HFF-Myc (cell line): ENCODE results near the gene KIAA1671.

Experiments
- DNase-seq: peaks from one replicate; pipeline ENCODE4 v3.0.0-alpha.2; 2011; ENCODE audit warnings: low read depth; ENCODE audit errors: extremely low read depth
- H3K4me3 ChIP-seq: replicated peaks from 2 replicates; pipeline ENCODE4 v1.5.1; 2011; ENCODE audit warnings: low read depth, mild to moderate bottlenecking, control low read depth, low read length
- TF ChIP-seq, protein P1 (sequence below): IDR thresholded peaks from 2 replicates; pipeline ENCODE4 v1.5.1; 2012; ENCODE audit warnings: mild to moderate bottlenecking, low read depth, low read length, control low read depth; ENCODE audit errors: missing control alignments

Gene KIAA1671

DNA sequence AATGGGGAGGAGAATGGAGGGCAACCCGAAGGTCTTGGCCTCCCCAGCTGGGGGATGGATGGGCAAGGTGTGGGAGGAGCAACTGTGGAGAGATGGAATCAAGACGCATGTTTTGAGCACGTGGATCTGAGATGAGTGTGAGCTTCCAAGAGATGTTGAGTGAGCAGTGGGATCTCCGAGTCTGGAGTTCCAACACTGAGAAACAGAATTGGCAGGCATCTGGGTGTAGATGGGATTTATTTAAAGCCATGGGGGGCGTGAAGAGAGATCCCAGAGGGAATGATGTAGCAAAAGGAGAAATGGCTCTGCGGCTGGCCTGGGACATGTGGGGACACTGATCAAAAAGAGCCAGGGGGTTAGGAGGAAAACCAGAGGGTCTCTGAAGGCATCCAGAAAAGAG is 95.6 kb downstream of the KIAA1671 start:
- no peak for DNase-seq
- no peak overlapping the region for H3K4me3 ChIP-seq
- TF ChIP-seq, protein P1, sequence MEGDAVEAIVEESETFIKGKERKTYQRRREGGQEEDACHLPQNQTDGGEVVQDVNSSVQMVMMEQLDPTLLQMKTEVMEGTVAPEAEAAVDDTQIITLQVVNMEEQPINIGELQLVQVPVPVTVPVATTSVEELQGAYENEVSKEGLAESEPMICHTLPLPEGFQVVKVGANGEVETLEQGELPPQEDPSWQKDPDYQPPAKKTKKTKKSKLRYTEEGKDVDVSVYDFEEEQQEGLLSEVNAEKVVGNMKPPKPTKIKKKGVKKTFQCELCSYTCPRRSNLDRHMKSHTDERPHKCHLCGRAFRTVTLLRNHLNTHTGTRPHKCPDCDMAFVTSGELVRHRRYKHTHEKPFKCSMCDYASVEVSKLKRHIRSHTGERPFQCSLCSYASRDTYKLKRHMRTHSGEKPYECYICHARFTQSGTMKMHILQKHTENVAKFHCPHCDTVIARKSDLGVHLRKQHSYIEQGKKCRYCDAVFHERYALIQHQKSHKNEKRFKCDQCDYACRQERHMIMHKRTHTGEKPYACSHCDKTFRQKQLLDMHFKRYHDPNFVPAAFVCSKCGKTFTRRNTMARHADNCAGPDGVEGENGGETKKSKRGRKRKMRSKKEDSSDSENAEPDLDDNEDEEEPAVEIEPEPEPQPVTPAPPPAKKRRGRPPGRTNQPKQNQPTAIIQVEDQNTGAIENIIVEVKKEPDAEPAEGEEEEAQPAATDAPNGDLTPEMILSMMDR, result no peak

DNA sequence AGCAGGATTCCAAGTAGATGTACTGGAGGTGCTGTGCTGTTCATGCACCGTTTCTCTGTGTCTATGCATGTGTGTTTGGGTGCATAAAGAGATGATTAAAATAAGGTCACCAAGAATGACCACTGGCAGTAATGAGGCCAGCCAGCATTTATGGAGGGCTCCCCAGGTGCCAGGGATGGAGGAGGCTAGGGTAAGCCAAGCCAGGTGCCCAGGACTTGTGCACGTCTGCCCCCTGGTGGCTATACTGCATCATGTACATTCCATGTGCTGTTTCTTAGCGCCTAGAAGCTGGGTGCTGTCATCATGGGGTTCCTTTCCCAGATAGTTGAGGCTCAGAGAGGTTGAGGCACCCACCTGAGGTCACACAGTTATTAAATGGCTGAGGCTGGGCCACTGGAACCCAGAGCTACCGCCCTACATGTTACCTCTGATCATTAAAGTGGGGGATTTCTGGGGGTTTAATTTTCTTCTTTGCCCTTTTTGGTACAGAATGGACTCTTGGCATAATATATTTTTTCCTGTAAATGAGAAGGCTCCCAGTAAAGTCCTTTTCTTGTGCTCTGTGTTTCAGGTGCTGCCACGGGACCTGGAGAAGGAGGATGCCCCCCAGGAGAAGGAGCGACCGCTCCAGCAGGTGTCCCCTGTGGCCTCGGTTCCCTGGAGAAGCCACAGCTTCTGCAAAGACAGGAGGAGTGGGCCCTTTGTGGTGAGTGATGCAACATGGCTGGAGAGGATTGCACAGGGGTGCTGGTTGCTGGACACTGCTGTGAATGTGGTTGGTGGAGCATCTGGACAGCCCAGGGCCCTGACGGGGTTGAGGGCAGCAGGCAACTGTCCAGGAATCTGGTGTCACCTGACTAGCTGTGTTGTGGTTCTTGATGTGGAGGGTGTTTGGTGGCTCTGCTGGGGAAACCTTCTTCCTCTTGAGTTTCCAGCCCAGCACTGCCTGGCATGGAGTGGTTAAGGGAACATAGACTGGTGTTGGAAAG is 96.4 kb downstream of the KIAA1671 start:
- DNase-seq, result peak; percentile 15
- H3K4me3 ChIP-seq, result no peak overlapping the region
- TF ChIP-seq, protein P1, result peak; percentile 84

DNA sequence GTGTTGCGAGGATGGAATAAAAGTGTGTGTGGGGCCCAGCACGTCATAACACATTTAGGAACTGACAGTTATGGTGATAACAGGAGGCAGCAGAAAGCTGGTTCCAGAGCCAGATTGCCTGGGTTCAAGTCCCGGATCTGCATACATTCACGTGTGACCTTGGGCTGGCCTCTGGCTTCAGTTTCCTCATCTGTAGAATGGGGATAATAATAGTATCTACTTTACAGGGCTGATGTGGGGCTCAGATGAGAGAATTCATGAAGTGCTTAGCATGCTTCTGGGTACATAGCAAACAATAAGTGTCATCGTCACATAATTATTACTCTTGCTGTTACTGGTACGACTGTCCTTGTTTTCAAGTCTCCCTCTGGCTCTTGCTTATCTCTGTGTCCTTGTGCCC is 97.3 kb downstream of the KIAA1671 start:
- TF ChIP-seq, protein P1, result no peak
- H3K4me3 ChIP-seq, result no peak overlapping the region
- DNase-seq, result no peak

DNA sequence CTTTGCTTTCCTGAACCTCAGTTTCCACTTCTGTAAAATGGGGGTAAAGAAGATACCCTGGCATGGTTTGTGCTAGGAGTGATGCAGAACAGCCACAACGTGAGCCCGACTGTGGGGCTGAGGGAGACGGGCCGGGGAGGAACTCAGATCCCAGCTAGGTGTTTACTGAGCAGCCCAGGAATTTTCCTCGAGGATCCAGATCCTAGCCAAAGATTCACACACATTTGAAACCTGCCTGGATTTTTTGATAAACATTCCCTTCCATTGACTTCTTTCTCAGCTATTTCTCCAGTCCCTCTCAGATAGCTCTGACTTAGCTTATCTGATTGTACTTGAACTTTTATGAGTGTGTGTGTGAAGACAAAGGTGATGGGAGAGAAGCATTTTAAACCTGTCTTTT is 98.0 kb downstream of the KIAA1671 start:
- H3K4me3 ChIP-seq, result no peak overlapping the region
- DNase-seq, result no peak
- TF ChIP-seq, protein P1, result no peak

DNA sequence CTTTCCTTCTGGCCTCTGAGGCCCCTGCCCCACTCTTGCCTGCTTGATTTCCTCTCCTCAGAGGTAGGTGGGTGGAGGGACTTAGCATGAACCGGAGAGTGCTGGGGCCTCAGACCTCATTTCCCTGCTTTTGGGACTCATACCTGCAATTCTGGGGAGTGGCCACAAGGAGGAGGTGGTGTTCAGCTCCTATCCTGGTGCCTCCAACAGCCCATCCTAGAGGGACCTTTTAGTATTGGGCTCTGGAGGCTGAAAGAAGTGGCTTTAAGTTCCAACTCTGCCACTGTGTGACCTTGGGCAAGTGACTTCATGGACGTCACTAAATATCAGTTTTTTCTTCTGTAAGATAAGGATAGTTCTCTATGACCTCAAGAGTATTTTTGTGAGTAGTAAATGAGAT is 98.6 kb downstream of the KIAA1671 start:
- TF ChIP-seq, protein P1, result peak; percentile 60
- DNase-seq, result no peak
- no peak overlapping the region for H3K4me3 ChIP-seq

DNA sequence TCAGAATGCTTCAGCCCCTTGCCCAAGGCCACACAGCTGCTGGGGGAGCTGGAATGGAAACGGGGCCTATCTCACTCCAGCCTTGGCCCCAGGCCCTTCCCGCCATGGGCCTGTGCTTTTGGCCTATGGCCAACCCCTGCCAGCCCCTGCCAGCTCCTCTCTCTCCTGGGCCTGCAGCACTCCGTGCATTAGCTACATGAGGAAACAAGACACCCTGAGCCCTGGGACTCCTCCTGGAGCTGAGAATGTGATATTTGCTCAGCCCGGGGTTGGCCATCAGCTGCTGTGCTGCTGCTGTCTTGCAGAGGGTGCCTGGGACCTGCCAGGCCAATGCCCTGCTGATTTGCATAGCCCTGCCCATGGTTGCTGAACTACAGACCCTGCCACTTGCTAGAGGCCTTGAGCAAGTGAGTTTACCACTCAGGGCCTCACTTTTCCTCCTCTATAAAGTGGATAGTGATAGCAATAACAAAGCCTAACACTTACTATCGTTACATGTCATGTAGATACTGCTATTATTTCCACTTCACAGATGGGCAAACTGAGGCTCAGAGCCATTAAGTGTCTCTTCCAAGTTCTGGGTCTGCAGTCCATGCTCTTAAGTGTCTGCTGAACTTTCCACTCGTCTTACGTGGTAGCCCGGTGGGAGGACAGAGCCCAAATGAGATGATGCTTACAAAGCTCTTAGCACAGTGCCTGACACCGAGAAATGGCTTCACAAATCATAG is 99.6 kb downstream of the KIAA1671 start:
- H3K4me3 ChIP-seq, result no peak overlapping the region
- TF ChIP-seq, protein P1, result no peak
- DNase-seq, result no peak
